HG02938 (cell line): ENCODE measurements around the gene SNORC.
"Not testable (repeated sequence)": the region's sequence is repeated elsewhere in the genome, so short reads cannot be mapped to it uniquely, and the experiment has no call there.

Experiments used
- ATAC-seq: cut with Tn5 transposase; IDR thresholded peaks from one replicate; pipeline ENCODE4 v1.9.1; 2021; ENCODE audit warnings: mild to moderate bottlenecking, moderate library complexity; ENCODE audit not compliant: unreplicated experiment

Gene SNORC

GRCh38 chr2:232894746-232895145 is 24.7 kb downstream of the SNORC start:
- no peak for ATAC-seq

GRCh38 chr2:232896111-232896510 is 26.0 kb downstream of the SNORC start:
- no peak for ATAC-seq

GRCh38 chr2:232896720-232897597 is 26.9 kb downstream of the SNORC start:
- ATAC-seq, result no peak

- ATAC-seq, result no peak
Observed at GRCh38 chr2:232897598-232898408, 27.7 kb downstream of the SNORC start.

DNA sequence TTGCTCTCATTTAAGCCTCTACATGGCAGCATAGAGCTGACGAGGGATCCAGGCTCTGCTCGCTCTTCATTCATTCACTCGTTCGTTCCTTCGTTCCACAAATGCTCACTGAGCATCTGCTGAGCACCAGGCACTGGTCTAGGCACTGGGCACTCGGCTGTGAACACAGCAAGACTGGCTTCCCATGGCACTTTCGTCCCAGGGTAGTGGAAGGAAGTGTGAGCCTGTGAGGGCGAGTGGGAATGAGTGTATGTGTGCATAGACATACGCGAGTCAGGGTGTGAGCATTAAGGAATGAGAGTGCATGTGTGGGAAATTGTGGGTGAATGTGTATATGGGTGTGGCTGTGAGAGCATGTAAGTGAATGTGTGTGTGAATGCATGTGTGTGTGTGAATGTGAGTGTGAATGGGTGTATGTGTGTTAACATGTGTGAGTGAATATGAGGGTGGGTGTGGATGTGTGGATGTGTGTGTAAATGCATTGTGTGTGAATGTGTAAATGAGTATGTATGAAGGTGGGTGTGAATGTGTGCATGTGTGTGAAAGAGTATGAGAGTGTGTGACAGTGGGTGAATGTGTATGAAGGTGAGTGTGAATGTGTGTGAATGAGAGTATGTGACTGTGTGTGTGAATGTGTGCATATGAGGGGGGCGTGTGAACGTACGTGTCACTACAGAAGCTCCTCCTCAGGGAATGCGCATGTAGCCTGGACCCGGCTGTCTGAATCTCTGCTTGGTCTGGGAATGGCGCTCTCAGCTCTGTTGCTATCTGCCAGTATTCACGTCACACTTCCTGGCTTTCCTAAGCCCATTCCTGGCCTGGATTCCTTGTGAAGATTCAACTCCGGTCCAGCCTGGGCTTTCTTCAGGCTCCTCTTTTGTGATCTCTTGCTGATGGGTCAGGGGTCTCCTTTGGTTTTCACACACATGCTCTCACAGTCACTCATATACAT is 28.8 kb downstream of the SNORC start:
- no peak for ATAC-seq

- no peak for ATAC-seq
Observed at GRCh38 chr2:232900811-232901735, 31.0 kb downstream of the SNORC start.

- ATAC-seq, result no peak
Observed at GRCh38 chr2:232901736-232902578, 31.9 kb downstream of the SNORC start.

DNA sequence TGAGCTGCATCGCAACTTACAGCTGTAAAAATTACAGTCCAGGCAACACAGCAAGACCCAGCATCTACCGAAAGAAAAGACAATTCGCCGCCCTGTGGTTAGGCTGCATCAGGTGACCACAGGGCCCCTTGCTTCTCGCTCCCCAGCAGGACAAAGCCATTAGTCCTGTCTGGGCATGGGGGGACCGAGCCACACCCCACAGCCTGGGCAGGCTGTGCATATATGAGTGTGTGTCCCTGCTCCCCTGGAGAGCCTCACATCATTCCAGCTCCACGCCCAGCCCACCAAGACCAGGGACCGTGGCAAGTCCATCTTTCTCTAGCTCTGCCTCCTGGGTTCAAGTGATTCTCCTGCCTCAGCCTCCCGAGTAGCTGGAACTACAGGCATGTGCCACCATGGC is 33.9 kb downstream of the SNORC start:
- ATAC-seq, result no peak

GRCh38 chr2:232906867-232907717 is 37.0 kb downstream of the SNORC start:
- ATAC-seq, result not testable (repeated sequence)

DNA sequence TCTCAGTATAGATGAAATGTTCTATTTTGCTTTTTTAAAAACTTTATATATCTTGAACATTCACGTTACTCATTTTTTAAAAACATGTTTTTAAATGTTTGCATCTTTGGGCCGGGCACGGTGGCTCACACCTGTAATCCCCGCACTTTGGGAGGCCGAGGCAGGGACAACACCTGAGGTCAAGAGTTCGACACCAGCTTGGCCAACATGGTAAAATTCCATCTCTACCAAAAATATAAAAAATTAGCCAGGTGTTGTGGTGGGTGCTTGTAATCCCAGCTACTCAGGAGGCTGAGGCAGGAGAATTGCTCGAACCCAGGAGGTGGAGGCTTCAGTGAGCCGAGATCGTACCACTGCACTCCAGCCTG is 37.6 kb downstream of the SNORC start:
- not testable (repeated sequence) for ATAC-seq

- no peak for ATAC-seq
Observed at GRCh38 chr2:232908695-232909094, 38.6 kb downstream of the SNORC start.

- no peak for ATAC-seq
Observed at GRCh38 chr2:232910376-232910775, 40.3 kb downstream of the SNORC start.

GRCh38 chr2:232911712-232912277 is 41.7 kb downstream of the SNORC start:
- ATAC-seq, result no peak

DNA sequence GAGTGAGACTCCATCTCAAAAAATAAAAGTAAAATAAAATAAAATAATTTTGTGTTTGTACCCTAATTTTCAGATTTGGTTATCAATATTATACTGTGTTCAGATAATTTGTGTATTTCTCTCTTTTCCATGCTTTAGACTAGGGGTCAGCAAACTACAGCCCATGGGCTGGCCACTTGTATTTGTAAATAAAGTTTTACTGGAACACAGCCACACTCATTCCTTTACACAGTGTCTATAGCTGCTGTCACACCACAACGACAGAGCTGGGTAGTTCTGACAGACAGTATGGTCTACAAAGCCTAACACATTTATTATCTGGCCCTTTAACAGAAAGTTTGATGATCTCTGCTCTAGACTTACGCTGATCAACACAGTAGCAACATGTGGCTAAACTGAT is 43.8 kb downstream of the SNORC start:
- no peak for ATAC-seq

DNA sequence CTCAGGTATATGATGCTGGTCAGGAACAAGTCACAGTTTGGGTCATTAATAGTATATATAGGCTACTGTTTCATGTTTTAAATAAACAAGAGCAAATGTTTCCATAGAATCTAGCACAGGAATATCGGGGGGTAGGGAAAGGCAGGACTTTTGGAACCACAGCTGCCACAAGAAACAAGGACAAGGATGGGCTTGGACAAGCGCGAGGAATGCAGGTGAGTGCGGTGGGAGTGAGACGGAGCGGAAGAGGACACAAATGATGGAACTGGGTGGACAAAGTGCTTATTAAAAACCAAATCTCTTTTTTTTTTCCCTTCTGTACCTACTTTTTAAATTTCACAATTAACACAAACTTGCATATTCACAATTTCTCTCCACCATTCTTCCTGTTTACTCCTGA is 49.1 kb downstream of the SNORC start:
- ATAC-seq, result no peak

DNA sequence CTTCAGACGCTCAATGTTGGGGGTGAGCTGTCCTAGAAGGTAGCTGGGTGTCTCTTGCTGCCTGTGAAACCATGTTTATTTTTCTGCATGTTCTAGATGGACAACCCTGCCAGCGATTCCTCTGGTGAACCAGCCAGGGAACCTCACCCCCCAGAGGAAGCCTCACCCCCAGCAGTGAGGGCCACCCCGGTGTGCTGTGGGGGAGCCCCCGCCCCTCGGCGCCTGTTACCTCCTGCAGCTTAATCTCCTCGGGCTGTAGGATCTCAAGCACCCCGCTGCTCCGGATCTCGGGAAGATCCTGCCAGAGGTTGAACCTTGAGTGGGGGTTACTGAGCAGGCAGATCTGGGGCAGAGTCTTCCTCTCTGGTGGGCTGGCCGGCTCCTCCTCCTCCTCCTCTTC is 50.0 kb downstream of the SNORC start:
- ATAC-seq, result no peak

GRCh38 chr2:232920760-232921159 is 50.7 kb downstream of the SNORC start:
- no peak for ATAC-seq

GRCh38 chr2:232924433-232924832 is 54.4 kb downstream of the SNORC start:
- no peak for ATAC-seq
